Measurements from ENCODE around the gene NIT1.

Gene NIT1

DNA sequence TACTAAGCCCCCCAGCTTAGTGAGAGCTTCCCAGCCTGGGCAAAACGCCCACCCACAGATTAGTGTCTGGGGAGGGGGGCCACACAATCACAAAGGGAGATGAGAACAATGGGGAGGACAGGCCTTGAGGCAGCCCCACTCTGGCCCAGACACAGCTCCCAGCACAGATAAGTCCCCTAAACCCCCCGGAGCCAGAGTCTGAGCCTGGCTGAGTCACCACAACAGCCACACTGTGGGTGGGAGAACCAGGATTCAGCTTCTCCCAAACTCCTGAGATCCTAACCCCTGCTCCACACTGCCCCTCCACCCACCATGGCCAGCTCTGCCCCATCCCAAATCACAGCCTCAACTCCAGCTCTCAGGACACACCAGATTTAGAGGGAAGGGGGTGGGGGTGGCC lies 32.7 kb upstream of the NIT1 start:
- Histone ChIP-seq H3K27me3 (ENCODE audit: low read depth, low read length) (no peaks in the 10 kb centered on the region), H3K9me3 (ENCODE audit: insufficient read depth, low read length) (no peaks in the 10 kb centered on the region), H3K4me3 (ENCODE audit: low read length) (no peak overlapping the region), H3K4me2 (ENCODE audit: low read length) (no peak overlapping the region), H3K36me3 (replicated peaks; ENCODE audit: low read depth, low read length) (no peaks in the 10 kb centered on the region), H3K9ac (ENCODE audit: low read length) (no peak overlapping the region), H3K4me1 (ENCODE audit: low read length) (no peaks in the 10 kb centered on the region), H2AFZ (ENCODE audit: low read depth, low read length) (no peak overlapping the region), H3K79me2 (ENCODE audit: low read length) (no peaks in the 10 kb centered on the region), H4K20me1 (ENCODE audit: insufficient read depth, low read length) (no peaks in the 10 kb centered on the region), H3K27ac (ENCODE audit: low read length) (no peak overlapping the region)
- TF ChIP-seq CTCF (IDR thresholded peaks at IDR 0.05; ENCODE audit: low read depth, low read length) (no peak), EZH2phosphoT487 (IDR thresholded peaks at IDR 0.05; ENCODE audit: low read depth) (no peak)

- Histone ChIP-seq H3K9ac (ENCODE audit: low read length) (no peak overlapping the region), H3K79me2 (ENCODE audit: low read length) (no peaks in the 10 kb centered on the region), H3K36me3 (replicated peaks; ENCODE audit: low read depth, low read length) (no peaks in the 10 kb centered on the region), H4K20me1 (ENCODE audit: insufficient read depth, low read length) (no peaks in the 10 kb centered on the region), H2AFZ (ENCODE audit: low read depth, low read length) (no peak overlapping the region), H3K9me3 (ENCODE audit: insufficient read depth, low read length) (no peaks in the 10 kb centered on the region), H3K27ac (ENCODE audit: low read length) (no peak overlapping the region), H3K4me1 (ENCODE audit: low read length) (no peaks in the 10 kb centered on the region), H3K4me2 (ENCODE audit: low read length) (no peak overlapping the region), H3K27me3 (ENCODE audit: low read depth, low read length) (no peaks in the 10 kb centered on the region), H3K4me3 (ENCODE audit: low read length) (no peak overlapping the region)
- TF ChIP-seq EZH2phosphoT487 (IDR thresholded peaks at IDR 0.05; ENCODE audit: low read depth) (no peak), CTCF (IDR thresholded peaks at IDR 0.05; ENCODE audit: low read depth, low read length) (no peak)
These were observed 31.4 kb upstream of the NIT1 start for GRCh38 chr1:161086457-161086856.

DNA sequence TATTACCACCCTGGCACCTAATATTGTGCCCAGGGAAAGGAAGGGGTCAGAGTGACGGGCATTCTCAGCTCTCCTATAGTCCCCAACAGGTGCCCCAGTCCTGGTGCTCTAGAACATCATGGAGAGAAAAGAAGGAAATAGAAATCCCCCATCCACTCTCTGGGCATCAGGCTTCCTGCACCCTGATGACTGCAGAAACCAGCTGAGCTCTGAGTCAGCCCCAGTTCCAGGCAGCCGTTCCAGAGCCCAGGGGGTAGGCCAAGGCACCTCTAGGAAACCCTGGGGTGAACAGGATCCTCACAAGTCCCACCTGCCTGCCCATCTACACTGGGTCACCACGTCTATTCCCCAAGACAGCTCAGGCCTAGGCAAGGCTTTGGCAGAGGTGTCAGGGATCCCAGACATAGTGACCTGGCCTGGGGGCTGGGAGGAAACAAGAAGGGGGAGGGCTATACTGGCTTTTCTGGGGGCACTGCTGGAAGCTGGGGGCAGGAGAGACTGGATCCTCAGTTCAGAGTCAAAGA lies 29.3 kb upstream of the NIT1 start:
- H3K4me2 ChIP-seq (ENCODE audit: low read length) = no peak overlapping the region
- no peak overlapping the region for H2AFZ ChIP-seq (ENCODE audit: low read depth, low read length)

DNA sequence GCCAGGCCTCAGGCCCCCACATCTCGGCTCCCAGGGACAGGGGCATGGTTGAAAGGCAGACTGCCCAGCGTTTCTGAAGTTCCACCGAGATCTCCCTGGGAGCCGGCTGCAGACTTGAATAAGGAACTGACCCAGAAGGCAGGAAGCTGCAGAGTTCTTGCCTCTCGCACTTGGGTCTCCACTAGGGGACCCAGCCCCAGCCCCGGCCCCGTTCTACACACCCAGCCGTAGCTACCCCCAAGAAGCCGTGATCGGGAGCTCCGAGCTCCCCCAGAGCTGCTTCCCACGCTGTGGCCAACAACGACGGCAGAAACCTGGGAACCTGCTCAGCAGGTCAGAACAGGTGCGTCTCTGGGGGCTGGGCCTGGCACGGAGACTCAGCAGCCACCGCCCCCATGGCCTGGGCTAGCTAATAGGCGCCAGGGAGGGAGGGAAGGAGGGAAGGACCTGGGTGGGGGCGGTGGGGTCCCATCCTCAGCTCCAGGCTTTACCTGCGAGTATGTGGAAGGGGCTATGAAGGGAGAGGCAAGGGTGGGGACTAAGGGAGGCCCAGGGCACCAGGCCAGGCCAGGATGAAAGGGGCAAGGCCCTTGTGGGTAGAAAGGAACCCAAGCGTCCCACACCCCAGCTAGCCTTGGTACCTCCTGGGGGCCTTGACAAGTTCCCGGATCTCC lies 28.5 kb upstream of the NIT1 start, which contains the start of gene NECTIN4:
Gene NECTIN4 (minus strand): TSS at position 308 of the 674 bp plus-strand sequence. CDS start 262 bp downstream, at position 46.
- no peak for TF ChIP-seq CTCF (IDR thresholded peaks at IDR 0.05; ENCODE audit: low read depth, low read length)
- no peak for TF ChIP-seq EZH2phosphoT487 (IDR thresholded peaks at IDR 0.05; ENCODE audit: low read depth)
- Histone ChIP-seq H3K4me1 (ENCODE audit: low read length) (peaks cover 19% of the 10 kb centered on the region), H3K79me2 (ENCODE audit: low read length) (no peaks in the 10 kb centered on the region), H3K36me3 (replicated peaks; ENCODE audit: low read depth, low read length) (no peaks in the 10 kb centered on the region), H3K4me3 (ENCODE audit: low read length) (no peak within 1 kb of the TSS), H3K9me3 (ENCODE audit: insufficient read depth, low read length) (no peaks in the 10 kb centered on the region), H3K9ac (ENCODE audit: low read length) (no peak within 1 kb of the TSS), H4K20me1 (ENCODE audit: insufficient read depth, low read length) (no peaks in the 10 kb centered on the region), H3K27ac (ENCODE audit: low read length) (no peak within 1 kb of the TSS), H3K27me3 (ENCODE audit: low read depth, low read length) (no peaks in the 10 kb centered on the region), H2AFZ (ENCODE audit: low read depth, low read length) (no peak within 1 kb of the TSS), H3K4me2 (ENCODE audit: low read length) (no peak within 1 kb of the TSS)

More for the DNA sequence above, 29.3 kb upstream of the NIT1 start:
- Histone ChIP-seq H3K4me1 (ENCODE audit: low read length) (peaks cover 17% of the 10 kb centered on the region), H3K4me3 (ENCODE audit: low read length) (no peak overlapping the region), H3K36me3 (replicated peaks; ENCODE audit: low read depth, low read length) (no peaks in the 10 kb centered on the region), H3K9me3 (ENCODE audit: insufficient read depth, low read length) (no peaks in the 10 kb centered on the region), H3K9ac (ENCODE audit: low read length) (no peak overlapping the region), H3K79me2 (ENCODE audit: low read length) (no peaks in the 10 kb centered on the region), H4K20me1 (ENCODE audit: insufficient read depth, low read length) (no peaks in the 10 kb centered on the region), H3K27ac (ENCODE audit: low read length) (no peak overlapping the region), H3K27me3 (ENCODE audit: low read depth, low read length) (no peaks in the 10 kb centered on the region)
- TF ChIP-seq CTCF (IDR thresholded peaks at IDR 0.05; ENCODE audit: low read depth, low read length) (no peak), EZH2phosphoT487 (IDR thresholded peaks at IDR 0.05; ENCODE audit: low read depth) (no peak)
